Stimulated activated CD4-positive, alpha-beta T cell treated with anti-CD3 and anti-CD28 coated beads, Interleukin-2, amount 100 ng/mL, for 48 hours (primary cell): ENCODE results near the gene SLC26A6.

ENCODE experiments used
- DNase-seq, 2 donors: peaks; one replicate each; pipeline ENCODE4 v3.0.0-alpha.2; 2020

The SLC26A6 gene, protein sequence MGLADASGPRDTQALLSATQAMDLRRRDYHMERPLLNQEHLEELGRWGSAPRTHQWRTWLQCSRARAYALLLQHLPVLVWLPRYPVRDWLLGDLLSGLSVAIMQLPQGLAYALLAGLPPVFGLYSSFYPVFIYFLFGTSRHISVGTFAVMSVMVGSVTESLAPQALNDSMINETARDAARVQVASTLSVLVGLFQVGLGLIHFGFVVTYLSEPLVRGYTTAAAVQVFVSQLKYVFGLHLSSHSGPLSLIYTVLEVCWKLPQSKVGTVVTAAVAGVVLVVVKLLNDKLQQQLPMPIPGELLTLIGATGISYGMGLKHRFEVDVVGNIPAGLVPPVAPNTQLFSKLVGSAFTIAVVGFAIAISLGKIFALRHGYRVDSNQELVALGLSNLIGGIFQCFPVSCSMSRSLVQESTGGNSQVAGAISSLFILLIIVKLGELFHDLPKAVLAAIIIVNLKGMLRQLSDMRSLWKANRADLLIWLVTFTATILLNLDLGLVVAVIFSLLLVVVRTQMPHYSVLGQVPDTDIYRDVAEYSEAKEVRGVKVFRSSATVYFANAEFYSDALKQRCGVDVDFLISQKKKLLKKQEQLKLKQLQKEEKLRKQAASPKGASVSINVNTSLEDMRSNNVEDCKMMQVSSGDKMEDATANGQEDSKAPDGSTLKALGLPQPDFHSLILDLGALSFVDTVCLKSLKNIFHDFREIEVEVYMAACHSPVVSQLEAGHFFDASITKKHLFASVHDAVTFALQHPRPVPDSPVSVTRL

DNA sequence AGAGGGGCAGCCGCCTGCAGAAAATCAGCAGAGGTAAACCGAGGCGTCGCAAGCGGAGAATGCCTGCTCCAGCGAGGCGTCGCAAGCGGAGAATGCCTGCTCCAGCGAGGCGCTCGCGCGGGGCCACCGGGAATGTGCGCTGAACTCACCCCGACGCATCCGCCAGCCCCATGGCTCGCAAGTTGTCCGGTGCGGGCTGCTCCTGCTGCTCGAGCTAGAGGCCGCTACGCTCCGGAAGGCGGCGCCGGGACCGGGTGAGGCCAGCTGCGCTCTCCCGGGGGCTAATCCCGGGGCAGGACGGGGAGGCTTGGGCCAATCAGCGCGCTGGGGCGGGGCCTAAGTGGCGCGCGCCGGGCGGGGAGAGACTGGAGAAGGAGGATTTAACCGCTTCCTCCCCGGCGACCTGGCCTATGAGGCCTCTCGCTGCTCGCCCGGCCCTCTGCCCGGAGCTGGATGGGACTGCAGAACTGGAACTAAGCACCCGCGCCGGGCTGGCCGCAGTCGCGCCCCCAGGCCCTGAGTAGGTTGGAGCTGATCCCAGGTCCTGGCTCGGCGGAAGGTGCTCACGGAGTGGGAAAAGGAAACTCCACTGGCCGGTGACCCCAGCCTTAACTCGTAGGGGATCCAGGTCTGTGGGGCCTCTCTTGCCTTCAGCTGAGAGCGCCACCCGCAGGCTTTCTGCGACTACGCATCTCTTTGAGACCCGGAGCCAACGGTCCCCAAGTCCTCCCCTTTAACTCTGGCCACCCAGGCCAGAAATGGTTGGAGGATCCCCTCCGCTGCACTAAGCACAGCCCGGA is at the start of gene SLC26A6:
TSS of gene SLC26A6 (minus strand) at position 240 of the 800 bp plus-strand sequence. CDS start at position 172, 68 bp downstream.
- DNase-seq = peak; percentile 92 to 95

DNA sequence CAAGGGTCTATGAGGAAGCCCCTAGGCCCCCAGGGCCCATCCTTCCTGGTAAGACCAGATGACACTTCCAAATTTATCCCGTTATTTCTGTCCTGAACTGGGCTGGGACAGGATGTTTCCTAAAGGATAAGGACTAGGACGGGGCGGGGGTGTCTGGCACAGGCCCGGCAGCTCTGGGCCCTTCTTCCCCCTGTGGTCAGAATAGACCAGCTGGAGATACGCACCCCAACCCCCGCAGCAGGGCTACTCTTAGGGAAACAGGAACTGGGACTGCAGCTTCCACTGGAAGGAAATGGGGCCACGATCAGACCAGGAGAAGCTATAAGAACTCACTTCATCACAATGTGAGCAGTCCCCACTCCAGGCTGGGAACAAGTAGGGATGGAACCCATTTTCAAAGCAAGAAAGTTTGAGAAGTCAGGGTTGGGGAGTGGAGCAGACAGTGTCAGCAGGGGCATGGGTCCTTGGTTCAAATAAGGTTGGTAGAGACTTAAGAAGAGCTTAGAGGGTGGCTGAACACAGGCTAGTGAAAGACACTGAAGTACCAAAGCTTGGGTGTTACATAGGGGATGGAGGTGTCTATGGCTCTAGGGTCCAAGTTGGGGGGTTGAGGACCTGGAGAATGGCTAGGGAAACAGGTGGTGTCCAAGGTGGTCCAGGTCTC is 49.4 kb upstream of the SLC26A6 start:
- no peak for DNase-seq

DNA sequence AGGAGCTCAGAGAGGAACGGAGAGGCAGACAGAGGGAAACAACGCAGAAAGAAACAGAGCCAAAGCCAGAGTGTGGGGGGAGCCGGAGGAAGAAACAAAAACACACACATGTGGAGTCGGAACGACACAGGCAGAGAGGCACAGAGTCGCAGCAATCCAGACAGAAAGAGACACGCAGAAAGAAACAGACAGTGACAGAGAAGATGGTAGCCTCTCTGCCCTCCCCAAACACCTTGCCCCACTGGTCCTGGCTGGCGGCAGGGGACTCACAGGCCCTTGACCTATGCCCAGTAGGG is 48.7 kb upstream of the SLC26A6 start:
- DNase-seq = no peak

DNA sequence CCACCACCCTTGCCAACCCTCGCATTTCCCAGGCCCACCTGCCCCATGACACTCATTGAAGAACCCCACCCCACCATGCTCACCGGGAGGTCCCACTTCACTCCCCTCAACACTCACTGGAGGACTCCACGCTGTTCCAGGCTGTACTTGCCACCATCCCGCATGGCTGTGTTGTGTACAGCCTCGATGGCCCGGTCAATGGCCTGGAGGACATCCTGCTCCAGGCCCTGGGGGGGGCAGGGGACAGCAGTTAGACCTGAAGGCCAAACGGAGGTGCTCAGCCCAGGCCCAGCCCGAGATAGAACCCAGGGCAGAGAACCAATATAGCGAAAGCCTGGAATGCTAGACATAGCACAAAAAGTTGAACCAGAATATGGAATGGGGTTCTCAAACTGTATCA is 47.5 kb upstream of the SLC26A6 start:
- no peak for DNase-seq

DNA sequence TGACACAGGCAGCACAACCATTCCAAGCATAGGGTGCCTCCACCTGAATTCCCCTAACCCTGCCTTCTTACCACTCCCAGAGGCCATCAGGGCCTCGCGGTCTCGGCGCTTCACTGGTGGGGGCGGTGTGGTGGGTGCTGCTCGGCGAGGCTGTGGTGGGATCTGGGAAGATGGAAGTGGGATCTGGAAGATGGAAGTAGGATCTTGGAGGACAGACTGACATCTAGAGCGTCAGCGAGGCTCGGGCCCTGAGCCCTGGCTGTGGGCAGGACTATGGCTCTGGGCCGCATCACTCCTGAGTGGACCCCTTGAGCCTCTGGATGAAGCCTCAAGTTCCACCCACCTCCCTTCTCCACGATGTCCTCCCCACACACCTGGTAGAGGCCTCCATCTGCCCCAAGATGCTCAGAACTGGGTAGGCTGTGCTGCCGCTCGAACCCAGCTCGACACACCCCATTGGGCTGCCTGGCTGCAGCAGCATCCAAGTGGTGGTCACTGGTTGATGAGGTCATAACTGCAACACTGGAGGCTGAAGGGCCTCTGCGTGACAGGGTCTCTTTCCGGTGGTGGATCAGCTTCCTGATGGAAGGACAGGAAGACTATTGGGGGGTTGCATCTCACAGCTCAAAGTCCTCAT is 46.8 kb upstream of the SLC26A6 start:
- DNase-seq = no peak

DNA sequence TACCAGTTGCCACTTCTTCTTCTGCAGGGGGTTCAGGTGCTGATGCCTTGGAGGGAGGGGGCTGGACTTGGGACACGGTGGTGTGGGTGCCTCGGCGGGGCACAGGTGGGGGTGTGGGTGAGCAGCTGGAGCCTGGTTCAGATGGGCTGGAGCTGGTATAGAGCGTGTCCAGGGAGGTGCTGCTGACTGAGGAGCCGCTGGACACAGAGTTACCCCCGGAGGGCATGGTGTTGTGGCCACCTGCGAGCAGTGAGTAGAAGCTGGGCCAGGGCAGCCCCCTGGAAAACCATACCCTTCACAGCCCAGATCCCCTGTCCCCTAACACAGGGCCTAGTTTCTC is 46.2 kb upstream of the SLC26A6 start:
- DNase-seq = no peak

DNA sequence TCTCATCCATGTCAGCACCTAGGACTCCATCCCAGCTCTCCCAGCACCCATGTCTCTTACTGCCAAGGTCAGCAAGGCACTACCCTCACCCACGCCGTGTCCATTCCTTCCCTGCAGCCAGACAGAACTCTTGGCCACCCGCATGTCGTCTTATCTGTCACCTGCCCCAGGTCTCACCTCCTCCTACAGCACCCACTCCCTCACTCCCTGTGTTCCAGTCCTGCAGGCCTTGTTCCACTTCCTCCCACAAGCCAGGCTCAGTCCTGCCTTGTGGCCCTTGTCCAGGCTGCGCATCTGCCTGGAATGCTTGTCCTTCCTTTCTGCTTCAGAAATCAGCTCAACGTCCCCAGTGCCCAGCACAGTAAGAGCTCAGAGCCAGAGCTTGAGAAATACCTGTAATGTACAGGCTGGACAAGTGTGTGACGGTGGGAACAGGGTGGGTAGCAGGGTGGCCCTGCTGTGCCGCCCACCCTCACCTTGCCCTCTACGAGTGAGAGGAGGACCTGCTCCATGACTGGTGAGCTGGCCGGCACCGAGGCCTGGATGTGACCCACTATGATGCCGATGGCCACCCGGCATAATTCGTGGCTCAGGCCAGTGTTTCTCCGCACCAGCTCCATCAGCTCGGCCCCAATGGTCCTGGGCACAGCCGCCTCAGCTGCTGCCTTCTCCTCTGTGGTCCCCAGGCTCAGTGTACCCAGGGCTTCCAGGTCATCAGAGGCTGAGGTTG is 45.7 kb upstream of the SLC26A6 start:
- DNase-seq = no peak

DNA sequence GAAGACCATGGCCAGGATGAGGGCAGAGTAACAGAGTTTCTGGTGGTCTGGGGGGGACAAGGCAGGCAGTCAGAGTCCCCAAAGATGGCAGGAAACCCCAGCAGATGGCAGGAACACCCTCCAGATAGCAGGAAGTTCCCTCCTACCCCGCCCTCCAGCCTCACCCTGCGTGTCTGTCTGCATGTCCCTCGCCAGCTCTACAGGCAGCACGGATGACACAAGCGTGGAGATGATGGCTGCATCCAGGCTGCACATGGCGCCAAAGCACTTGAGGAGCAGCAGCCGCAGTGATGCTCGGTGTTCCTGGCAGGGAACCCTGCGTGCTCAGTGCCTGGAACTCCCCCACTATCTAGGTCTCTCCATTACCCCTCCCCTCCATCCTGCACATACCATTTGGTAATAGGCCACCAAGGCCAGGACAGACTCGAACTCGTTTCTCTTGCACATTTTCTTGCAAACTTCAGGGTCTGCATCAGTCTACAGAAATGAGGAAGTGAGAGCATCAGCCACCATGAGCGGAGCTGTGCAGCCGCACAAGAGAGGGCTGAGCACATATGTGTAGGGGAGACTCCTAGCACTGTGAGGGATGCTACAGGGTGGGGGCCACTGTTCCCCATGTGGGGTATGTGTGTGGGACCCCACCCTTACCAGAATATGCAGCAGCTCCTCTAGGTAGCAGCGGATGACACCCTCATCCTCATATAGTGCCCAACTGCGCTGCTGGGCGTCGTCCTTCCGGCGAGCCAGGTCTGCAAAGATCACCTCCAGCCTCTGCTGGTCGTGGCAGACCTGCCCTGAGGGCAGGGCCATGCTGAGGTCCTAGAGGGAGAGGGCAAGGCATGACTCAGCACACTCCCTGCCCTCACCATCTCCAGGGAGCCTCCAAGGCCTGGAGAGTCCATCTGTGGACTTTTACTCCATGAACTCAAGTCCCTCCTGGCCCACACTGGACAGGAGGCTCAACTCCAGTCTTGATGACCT is 44.4 kb upstream of the SLC26A6 start:
- no peak for DNase-seq

DNA sequence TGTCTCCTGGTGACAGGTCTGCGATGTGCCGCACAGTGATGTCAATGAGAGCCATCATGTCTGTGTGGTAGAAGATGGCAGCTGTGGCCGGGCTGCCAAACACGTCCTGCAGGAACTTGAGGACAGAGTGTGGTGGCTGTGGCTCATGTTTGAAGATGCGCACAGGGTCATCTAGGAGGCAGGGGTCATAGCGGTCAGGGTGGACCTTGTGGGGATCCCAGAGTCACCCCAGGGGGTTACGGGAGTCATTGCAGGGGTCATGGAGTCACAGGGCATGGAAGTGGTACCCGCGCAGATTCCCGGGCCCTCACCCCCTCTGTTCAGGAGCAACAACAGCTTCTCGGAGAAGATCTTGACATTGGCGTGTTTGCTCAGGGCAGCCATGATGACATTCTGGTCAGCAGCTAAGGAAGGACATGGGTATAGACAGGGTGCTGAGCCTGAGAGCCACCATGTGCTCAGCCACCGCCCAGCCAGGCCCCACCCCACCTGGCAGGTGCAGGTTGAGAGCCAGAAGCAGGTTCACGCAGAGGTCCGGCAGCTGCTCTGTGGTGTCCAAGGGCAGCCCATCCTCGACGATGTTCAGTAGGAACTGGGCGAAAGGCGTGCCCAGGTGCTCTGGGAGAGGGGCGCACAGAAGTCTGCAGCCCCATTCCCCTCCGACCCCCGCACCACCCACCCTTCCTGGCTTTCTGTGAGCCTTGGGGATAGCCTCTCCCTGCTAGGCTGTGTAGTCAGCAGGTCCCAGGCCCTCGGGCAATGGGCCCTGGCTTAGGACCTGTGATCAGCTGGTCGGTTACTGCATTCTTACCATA is 43.5 kb upstream of the SLC26A6 start:
- no peak for DNase-seq

DNA sequence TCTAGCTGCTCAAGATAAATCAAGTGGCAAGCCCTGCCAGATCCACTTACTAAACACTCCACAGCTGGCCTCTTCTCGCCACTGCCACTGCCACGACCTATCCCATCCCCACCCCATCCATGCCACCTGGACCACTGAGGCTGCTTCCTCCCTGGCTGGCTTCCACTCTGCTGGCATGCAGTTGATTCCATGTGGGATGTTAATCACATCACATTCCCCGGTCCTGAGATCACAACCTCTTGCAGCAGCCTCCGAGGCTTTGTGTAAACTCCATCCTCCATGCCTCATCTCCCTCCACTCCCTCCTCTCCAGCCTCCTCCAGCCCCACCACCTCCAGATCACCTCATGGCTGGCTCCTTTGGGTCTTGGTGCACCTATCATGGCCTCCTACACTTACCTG is 42.8 kb upstream of the SLC26A6 start:
- no peak for DNase-seq

DNA sequence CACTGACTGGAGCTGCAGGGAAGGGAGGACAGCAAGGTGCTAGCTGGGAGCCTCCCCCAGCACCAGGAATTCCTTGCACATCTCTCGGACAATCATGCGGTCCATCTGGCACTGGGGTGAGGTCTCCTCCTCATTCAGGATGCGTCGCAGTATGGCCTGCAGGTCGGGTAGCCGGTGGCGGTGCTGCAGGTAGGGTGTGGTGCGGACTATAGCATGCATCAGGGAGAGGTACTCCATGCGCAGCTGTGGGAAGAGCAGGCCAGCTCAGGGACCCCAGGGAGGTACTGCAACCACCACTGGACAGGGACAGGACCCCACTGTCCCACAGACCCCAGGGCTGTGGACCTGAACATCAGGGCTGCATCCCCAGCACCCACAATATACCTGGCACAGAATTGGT is 39.2 kb upstream of the SLC26A6 start:
- DNase-seq = no peak

DNA sequence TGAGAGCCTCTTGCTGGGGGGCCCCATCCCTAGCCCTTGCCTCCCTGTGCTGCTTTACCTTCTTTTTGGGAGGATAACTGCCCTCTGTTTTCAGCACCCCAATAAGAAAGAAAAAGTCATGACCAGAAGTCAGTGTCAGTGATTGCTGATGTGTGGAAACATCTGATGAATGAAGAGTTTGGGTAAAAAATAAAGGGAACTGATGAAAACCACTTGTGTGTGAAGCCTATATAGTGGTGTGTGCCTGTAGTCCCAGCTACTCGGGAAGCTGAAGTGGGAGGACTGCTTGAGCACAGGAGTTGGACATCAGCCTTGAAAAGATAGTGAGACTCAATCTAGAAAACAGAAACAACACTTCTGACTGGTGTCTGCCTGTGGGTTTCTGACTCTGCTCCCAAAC is 37.3 kb upstream of the SLC26A6 start:
- DNase-seq = no peak

DNA sequence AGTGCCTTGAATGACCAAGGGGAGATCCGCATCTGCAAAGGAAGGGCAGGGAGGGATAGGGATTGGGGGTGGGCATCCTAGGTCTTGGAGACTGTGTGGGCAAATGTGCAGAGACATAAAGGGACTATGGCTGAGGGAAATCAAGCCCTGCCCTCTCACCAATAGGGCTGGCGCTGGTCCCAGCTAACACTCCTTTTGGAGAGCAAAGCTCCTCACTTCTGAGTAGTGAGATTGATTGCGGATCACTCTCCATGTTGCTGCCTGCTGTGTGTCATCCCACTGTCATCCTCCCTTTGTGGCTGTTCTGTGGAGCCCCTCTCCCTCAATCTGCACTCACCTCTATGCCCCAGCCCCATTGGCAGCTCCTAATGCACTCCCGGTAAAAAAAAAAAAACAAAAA is 29.7 kb upstream of the SLC26A6 start:
- DNase-seq = no peak

DNA sequence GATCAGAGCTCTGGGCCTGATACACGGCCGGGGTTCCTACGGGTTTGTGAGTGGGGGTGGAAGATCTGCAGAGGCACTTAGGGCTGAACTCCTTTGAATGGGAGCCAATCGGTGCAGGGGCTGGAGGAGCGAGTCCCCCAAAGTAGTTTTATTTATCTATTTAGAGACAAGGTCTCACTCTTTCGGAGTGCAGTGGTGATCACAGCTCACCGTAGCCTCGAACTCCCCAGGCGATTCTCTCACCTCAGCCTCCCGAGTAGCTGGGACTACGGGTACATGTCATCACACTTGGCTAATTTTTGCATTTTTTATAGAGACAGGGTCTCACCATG is 29.0 kb upstream of the SLC26A6 start:
- no peak for DNase-seq

DNA sequence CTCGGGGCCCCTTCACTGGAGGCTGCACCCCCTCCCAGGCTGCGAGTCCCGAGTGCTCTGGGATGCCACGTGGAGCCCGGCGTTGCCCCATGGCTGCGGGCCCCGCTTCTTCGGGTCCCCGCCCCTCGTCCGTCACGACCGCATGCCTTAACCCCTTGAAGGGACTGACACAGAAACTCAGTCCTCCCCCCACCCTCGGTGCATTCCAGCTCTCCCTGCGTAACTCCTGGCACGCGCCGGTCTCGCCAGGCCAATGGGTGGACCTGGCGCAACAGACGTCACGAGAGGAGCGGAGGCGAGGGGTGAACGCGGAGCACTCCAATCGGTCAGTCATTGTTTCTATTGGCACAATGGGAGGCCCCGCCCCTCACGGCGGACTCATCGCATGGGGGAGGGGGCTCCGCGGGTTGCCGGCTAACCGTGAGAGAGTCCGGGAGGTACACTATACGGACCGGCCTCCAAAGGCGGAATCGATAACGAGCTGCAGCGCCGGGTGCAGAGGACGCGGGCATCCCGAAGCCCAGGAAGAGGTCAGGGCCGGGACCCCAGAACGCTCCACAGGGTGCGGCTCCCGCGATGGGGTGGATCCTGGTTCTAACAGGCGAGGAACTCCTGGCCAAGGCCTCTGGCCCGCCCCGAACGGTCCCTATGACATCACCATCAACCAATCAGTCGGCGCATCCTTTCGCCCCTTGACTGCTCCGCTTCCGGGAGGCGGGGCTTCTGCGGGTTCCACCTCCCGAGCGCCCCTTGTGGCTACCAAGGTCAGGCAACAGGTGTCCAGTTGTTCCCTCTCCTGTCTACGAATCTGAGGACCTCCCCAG is 28.4 kb upstream of the SLC26A6 start:
- peak; percentile 90 to 94 for DNase-seq

DNA sequence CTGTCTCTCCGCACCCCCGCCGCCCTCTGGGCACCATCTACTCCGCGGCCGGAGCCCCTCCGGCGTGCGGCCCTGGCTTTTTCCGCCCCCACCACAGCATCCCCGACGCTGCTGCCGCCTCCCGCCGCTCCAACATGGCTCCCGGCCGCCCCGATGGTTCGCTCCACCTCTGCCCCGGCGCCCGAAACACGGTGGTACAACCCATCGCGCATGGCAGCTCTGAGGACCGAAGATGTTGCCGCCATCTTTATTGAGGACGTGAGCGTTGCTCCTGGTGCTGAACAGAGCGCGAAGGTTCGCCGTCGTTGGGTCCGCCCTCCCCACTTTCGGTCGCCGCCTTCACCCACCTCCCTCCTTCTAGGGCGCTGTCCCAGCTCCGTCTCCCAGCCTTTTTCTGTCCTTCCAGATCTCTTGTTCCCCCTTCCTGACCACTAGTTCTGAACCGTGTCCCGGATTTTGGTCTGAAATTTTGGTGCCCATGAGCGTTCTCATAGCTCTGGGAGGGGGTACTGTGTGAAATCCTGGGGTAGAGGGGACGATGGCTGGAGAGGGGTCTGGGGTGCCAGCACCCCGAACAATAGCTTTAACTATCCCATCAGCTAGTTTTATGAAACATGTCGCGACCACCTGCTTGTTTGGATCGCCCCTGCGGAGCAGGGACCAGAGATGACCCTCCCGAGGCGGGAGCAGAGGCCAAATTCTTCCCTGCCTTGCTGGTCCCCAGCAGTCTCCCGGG is 27.7 kb upstream of the SLC26A6 start, which contains the start of gene CELSR3:
TSS of gene CELSR3 (minus strand) at position 134 of the 736 bp plus-strand sequence. CDS start 252 bp downstream, outside the sequence.
- peak; percentile 51 to 52 for DNase-seq

DNA sequence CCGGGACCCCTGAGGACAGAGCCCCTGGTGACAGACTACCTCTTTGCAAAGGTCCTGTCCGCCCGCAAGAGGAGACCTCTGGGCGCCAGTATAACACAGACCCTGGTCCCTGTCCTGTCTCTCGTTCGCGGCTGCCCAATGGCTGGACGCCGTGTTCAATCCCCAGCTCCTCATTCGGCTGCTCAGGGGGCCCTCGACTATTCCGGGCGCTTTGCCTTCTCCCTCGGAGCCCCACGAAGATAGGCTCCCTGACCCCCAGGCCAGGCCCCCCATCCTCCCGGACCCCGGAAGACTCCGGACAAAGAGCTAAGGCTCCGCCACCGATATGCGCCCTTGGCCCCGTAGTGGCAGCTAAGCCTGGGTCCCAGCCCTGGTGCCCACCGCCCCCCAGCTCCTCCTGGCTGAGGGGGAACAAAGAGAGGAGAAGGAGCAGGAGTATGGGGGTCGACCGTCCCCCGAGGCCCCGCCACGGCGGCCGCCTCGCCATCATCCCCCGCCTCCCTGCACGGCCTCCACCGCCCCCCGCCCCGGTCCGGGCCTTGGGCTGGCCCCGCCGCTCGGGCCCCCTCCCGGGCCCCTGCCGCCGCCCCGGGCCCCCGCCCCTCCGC is 27.0 kb upstream of the SLC26A6 start:
- DNase-seq = no peak
